Endodermal cell (in vitro differentiated cells): ENCODE measurements around the gene TMEM106C. TPM values are rescaled to one million over a fixed set of nuclear protein-coding genes. Genes with fewer than 3 reads are reported as not detected.

Source experiments
- DNase-seq: peaks from one replicate; pipeline ENCODE4 v3.0.0-alpha.2; 2017
- H3K27ac ChIP-seq: 2 replicates; pipeline ENCODE4 v1.5.1; 2013; ENCODE audit warnings: mild to moderate bottlenecking, low read depth, low read length, moderate library complexity
- H3K27me3 ChIP-seq: 2 replicates; pipeline ENCODE4 v1.6.1; 2013; ENCODE audit warnings: mild to moderate bottlenecking, low read length, moderate library complexity; ENCODE audit not compliant: insufficient read depth, control insufficient read depth, poor library complexity, severe bottlenecking
- H3K36me3 ChIP-seq: 2 replicates; pipeline ENCODE4 v1.7.0; 2013; ENCODE audit warnings: mild to moderate bottlenecking, low read length, moderate library complexity; ENCODE audit not compliant: control insufficient read depth, insufficient read depth
- H3K4me1 ChIP-seq: one replicate; pipeline ENCODE4 v1.7.0; 2013; ENCODE audit warnings: low read length; ENCODE audit not compliant: control insufficient read depth, insufficient read depth
- H3K4me3 ChIP-seq: 2 replicates; pipeline ENCODE4 v1.5.1; 2013; ENCODE audit warnings: mild to moderate bottlenecking, low read length, moderate library complexity
- H3K9ac ChIP-seq: 2 replicates; pipeline ENCODE4 v1.6.1; 2013; ENCODE audit warnings: mild to moderate bottlenecking, low read length, moderate library complexity; ENCODE audit not compliant: poor library complexity, severe bottlenecking; ENCODE audit errors: extremely low read depth
- H3K9me3 ChIP-seq: 2 replicates; pipeline ENCODE4 v1.6.1; 2013; ENCODE audit warnings: mild to moderate bottlenecking, low read length, moderate library complexity; ENCODE audit not compliant: control insufficient read depth
- H3K27ac Mint-ChIP-seq: 2 replicates; pipeline ENCODE4 v1.8.0; 2020; ENCODE audit warnings: mixed read lengths
- H3K27me3 Mint-ChIP-seq: 2 replicates; pipeline ENCODE4 v1.8.0; 2021; ENCODE audit warnings: mild to moderate bottlenecking, mixed read lengths; ENCODE audit not compliant: insufficient read depth
- H3K36me3 Mint-ChIP-seq: 2 replicates; pipeline ENCODE4 v1.8.0; 2020; ENCODE audit warnings: low read depth, mixed read lengths
- H3K4me1 Mint-ChIP-seq: 2 replicates; pipeline ENCODE4 v1.8.0; 2020; ENCODE audit warnings: mixed read lengths
- H3K4me3 Mint-ChIP-seq: 2 replicates; pipeline ENCODE4 v1.8.0; 2020; ENCODE audit warnings: mild to moderate bottlenecking, moderate library complexity, mixed read lengths
- H3K9me3 Mint-ChIP-seq: 2 replicates; pipeline ENCODE4 v1.8.0; 2020; ENCODE audit warnings: mild to moderate bottlenecking, mixed read lengths
- WGBS, 2 experiments: methylation state at CpG; one replicate each; pipeline versions ENCODE4 v1.1.5 to v1.1.7; 2013; ENCODE audit warnings: missing lambda C conversion rate in 2 of 2, mixed read lengths in 1 of 2; ENCODE audit not compliant: insufficient coverage in 1 of 2, insufficient read length in 1 of 2; 5-methylcytosine and 5-hydroxymethylcytosine counted together
- total RNA-seq, 2 donors: library from RNA; stranded (reverse); fragmentation: NEBNext Ultra II Directional in 1 of 2; extraction: Animal tissue kit (Norgen Biotek cat#: 25700) in 1 of 2; gene quantifications; 2 replicates in 1 of 2; 3 replicates in 1 of 2; pipeline ENCODE4 v1.2.1, GENCODE V29; 2021
- TF ChIP-seq, protein P1 (sequence below): fragments of 200-600 bp; sonication (generic); conservative IDR thresholded peaks from 2 replicates; pipeline ENCODE4 v1.5.0; 2021; ENCODE audit warnings: antibody characterized with exemption, mild to moderate bottlenecking

TMEM106C gene
- total RNA-seq, 2 donors from 2014 or later, result 17.3 to 61.6 TPM

GRCh38 chr12:47989023-47989417 lies 25.6 kb downstream of the TMEM106C start:
- no peaks in the 10 kb centered on the region for H3K36me3 Mint-ChIP-seq
- peak overlapping the region; percentile 94 for H3K27ac ChIP-seq
- peaks cover 91% of the 10 kb centered on the region for H3K27me3 Mint-ChIP-seq
- no peak overlapping the region for H3K27ac Mint-ChIP-seq
- H3K4me3 Mint-ChIP-seq, result no peak overlapping the region
- no peaks in the 10 kb centered on the region for H3K4me1 ChIP-seq
- no peak overlapping the region for H3K9ac ChIP-seq
- H3K9me3 ChIP-seq, result no peaks in the 10 kb centered on the region
- WGBS, 2 experiments, result 93 to 94% methylated on average over 4 to 8 of the region's 8 CpGs
- DNase-seq, result no peak
- peaks cover 11% of the 10 kb centered on the region for H3K4me1 Mint-ChIP-seq
- H3K4me3 ChIP-seq, result no peak overlapping the region
- TF ChIP-seq, protein P1, sequence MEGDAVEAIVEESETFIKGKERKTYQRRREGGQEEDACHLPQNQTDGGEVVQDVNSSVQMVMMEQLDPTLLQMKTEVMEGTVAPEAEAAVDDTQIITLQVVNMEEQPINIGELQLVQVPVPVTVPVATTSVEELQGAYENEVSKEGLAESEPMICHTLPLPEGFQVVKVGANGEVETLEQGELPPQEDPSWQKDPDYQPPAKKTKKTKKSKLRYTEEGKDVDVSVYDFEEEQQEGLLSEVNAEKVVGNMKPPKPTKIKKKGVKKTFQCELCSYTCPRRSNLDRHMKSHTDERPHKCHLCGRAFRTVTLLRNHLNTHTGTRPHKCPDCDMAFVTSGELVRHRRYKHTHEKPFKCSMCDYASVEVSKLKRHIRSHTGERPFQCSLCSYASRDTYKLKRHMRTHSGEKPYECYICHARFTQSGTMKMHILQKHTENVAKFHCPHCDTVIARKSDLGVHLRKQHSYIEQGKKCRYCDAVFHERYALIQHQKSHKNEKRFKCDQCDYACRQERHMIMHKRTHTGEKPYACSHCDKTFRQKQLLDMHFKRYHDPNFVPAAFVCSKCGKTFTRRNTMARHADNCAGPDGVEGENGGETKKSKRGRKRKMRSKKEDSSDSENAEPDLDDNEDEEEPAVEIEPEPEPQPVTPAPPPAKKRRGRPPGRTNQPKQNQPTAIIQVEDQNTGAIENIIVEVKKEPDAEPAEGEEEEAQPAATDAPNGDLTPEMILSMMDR, result no peak
- H3K27me3 ChIP-seq, result peaks cover 9% of the 10 kb centered on the region
- peaks cover 11% of the 10 kb centered on the region for H3K36me3 ChIP-seq
- no peaks in the 10 kb centered on the region for H3K9me3 Mint-ChIP-seq

DNA sequence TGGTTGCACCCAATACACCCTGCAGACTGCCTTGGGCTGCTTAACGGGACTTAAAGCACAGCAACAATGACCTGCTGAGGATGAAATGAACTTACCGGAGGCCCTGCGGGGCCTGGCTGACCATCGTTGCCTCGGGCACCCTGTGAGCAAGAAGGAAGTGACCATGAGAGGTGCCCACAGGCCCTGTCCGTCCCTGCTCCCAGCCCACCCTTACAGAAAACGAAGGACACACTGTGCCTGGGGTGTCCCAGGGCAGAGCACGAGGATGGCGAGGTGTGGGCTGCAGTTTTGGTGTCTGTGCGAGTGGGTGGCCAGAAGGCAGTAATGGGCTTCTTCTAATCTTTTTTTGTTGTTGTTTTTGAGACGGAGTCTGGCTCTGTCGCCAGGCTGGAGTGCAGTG lies 26.3 kb downstream of the TMEM106C start:
- H3K27ac Mint-ChIP-seq, result no peak overlapping the region
- TF ChIP-seq, protein P1, result no peak
- no peaks in the 10 kb centered on the region for H3K4me1 ChIP-seq
- 86 to 87% methylated on average over 8 to 12 of the region's 12 CpGs for WGBS, 2 experiments
- H3K9me3 Mint-ChIP-seq, result no peaks in the 10 kb centered on the region
- no peaks in the 10 kb centered on the region for H3K9me3 ChIP-seq
- DNase-seq, result no peak
- no peaks in the 10 kb centered on the region for H3K36me3 Mint-ChIP-seq
- H3K4me3 ChIP-seq, result no peak overlapping the region
- H3K27ac ChIP-seq, result peak overlapping the region; percentile 94
- peaks cover 16% of the 10 kb centered on the region for H3K27me3 ChIP-seq
- H3K9ac ChIP-seq, result no peak overlapping the region
- H3K4me3 Mint-ChIP-seq, result no peak overlapping the region
- H3K4me1 Mint-ChIP-seq, result peaks cover 11% of the 10 kb centered on the region
- peaks cover 11% of the 10 kb centered on the region for H3K36me3 ChIP-seq
- peaks cover 91% of the 10 kb centered on the region for H3K27me3 Mint-ChIP-seq

DNA sequence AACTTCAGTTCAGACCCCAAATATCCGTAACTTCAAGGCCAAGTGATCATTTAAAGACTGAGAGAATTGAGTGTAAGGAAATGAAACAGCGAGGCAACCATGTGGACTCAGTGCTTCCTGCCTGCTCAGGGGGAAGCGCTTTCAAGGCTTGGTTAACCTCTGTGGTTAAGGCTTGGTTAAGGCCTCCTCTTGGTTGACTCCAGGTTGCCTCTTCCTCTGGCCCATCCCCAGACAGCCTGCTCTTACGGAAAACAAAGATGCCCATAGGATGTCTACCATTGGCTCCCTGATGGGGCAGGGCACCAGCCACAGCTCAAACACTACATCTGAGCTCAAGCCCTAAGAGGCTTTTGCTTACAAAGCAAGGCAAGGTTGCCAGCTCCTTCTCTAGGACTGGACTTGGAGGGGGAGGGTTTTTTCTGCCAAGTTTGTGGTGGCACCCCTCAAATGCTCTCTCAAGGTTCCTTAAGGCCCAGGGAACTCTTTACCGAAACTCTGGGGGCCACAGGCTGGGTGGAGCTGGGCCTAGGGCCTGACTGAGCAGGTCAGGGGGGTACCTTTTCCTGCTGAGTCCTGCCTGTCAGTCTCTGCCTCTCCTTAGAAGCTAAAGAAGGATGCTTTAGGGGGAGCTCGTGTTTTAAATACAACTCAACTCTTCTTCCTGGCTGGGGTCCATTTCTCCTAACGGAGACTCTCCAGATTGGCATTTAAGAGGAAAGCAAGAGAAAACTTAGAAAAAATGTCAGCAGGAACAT lies 27.1 kb downstream of the TMEM106C start:
- no peaks in the 10 kb centered on the region for H3K4me1 ChIP-seq
- peaks cover 24% of the 10 kb centered on the region for H3K27me3 ChIP-seq
- WGBS, 2 experiments, result 92 to 96% methylated on average over 4 to 7 of the region's 7 CpGs
- TF ChIP-seq, protein P1, result no peak
- Mint-ChIP-seq H3K27ac (no peak overlapping the region), H3K4me3 (no peak overlapping the region), H3K27me3 (peaks cover 92% of the 10 kb centered on the region), H3K36me3 (no peaks in the 10 kb centered on the region), H3K4me1 (peaks cover 11% of the 10 kb centered on the region), H3K9me3 (no peaks in the 10 kb centered on the region)
- peaks cover 12% of the 10 kb centered on the region for H3K36me3 ChIP-seq
- peak overlapping the region; percentile 66 for H3K27ac ChIP-seq
- no peaks in the 10 kb centered on the region for H3K9me3 ChIP-seq
- no peak overlapping the region for H3K4me3 ChIP-seq
- no peak overlapping the region for H3K9ac ChIP-seq
- no peak for DNase-seq
